Urinary bladder (tissue), 4 donors: ENCODE data around the gene UTS2R. TPM values are rescaled to one million over a fixed set of nuclear protein-coding genes. Genes with fewer than 3 reads are reported as not detected.
A peak's percentile ranks its signal among the peaks of the same experiment; 100 is the strongest.

Experiments
- DNase-seq: peaks from one replicate; pipeline ENCODE4 v3.0.0-alpha.2; 2015; ENCODE audit errors: extremely low spot score
- H3K27ac ChIP-seq: one replicate; pipeline ENCODE4 v1.5.1; 2013; ENCODE audit warnings: low read depth, mild to moderate bottlenecking, moderate library complexity
- H3K36me3 ChIP-seq: one replicate; pipeline ENCODE4 v1.6.1; 2013; ENCODE audit warnings: mild to moderate bottlenecking, moderate library complexity; ENCODE audit not compliant: insufficient read depth
- H3K4me1 ChIP-seq: one replicate; pipeline ENCODE4 v1.6.1; 2013; ENCODE audit warnings: mild to moderate bottlenecking, moderate library complexity; ENCODE audit not compliant: insufficient read depth
- H3K4me3 ChIP-seq: one replicate; pipeline ENCODE4 v1.5.1; 2013; ENCODE audit warnings: low read depth, low read length
- WGBS: extraction: QIAGEN DNeasy Blood & Tissue Kit; methylation state at CpG from one replicate; pipeline ENCODE4 v1.1.7; 2013; 5-methylcytosine and 5-hydroxymethylcytosine counted together
- polyA plus RNA-seq: library from polyadenylated mRNA; stranded (reverse); fragments of 200-250 nt; gene quantifications from one replicate; pipeline ENCODE4 v1.2.3, GENCODE V29; 2013
- total RNA-seq: library from RNA; depleted of rRNA; stranded (reverse); fragments of >200 nt; gene quantifications from one replicate; pipeline ENCODE4 v1.2.3, GENCODE V29; 2014
- donor health status: healthy with polysubstance abuse.
- donor health status: healthy.

UTS2R gene
- total RNA-seq (not detected), polyA plus RNA-seq (not detected)

DNA sequence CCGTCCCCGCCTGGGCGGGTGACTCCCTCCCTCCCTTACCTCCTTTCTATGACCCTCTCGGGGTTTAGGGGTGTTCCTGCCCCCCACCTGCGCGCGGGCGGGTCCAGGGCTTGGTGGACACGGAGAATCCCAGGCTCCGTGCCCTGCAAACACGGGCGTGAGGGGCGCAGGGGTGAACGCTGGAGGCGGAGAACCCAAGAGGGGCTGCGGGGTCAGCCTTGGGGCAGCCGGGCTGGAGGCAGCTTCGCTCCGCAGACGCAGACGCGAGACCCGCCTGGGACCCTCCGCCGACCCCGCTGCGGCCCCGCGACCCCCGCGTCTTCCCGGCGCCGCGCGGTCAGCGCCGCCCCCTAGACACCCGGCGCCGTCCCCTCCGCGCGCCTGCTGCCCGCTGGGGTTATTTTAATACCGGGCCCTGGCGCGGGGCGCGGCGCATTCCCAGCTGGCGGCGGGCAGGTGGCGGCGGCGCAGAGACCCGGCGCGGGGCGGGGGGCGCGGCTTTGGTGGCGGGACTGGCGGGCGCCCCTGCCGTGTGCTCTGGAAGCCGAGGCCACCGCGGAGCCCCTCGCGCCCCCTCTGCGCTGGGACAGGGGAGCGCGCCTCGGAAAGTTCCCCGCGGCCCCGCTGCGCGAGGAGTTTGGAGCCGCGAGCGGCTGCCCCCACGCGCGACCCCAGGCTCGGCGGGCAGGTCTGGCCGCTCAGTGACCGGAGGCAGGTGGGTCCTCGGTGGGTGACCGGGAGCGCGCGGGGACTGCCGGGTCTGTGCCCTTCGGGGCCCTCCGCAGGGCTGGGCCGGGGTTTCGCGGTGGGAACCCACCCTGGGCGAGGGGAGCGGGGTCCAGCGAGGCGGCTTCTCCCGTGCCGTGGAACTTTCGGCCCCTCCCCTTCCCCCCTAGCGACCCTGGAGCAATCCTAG is at the start of gene UTS2R:
UTS2R (plus strand) TSS at position 433 of the 916 bp plus-strand sequence. CDS start 2,560 bp downstream, outside the sequence.
- H3K4me3 ChIP-seq = peak within 1 kb of the TSS; percentile 22
- 3% methylated on average over 109 of the region's 109 CpGs for WGBS
- DNase-seq = no peak
- H3K27ac ChIP-seq = no peak within 1 kb of the TSS
- no peaks in the 10 kb centered on the region for H3K36me3 ChIP-seq
- peaks cover 4% of the 10 kb centered on the region for H3K4me1 ChIP-seq

DNA sequence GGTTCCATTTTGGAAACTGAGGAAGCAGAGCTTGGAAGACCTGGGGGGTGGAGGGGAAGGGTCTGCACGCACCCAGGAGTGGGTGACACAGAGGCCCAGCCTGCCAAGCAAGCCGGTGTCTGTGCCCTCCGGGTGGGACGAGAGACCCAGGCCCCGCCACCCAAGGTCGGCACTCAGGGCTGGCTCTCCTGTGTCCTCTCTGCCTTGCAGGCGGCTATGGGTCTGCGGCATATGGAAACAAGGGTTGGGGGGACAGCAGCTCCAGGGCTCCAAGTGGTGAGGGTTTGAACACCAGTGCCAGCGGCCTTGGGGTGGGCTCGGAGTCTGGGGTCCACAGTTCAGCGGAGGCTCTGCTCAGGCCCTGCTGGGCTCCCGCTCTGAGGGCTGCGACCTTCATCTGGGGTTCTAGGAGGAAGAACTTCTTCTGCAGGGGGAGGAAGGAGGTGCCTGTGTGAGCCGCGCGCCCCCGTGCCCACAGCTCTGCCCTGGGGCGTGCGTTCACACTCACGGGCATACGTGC is 49.6 kb upstream of the UTS2R start:
- WGBS = 87% methylated on average over 21 of the region's 21 CpGs
- no peak overlapping the region for H3K4me3 ChIP-seq
- no peaks in the 10 kb centered on the region for H3K36me3 ChIP-seq
- no peak for DNase-seq
- H3K4me1 ChIP-seq = no peaks in the 10 kb centered on the region
- H3K27ac ChIP-seq = no peak overlapping the region

GRCh38 chr17:82322526-82323453 is 48.8 kb upstream of the UTS2R start:
- no peak overlapping the region for H3K4me3 ChIP-seq
- WGBS = 86% methylated on average over 28 of the region's 28 CpGs
- DNase-seq = no peak
- no peak overlapping the region for H3K27ac ChIP-seq
- no peaks in the 10 kb centered on the region for H3K36me3 ChIP-seq
- no peaks in the 10 kb centered on the region for H3K4me1 ChIP-seq

DNA sequence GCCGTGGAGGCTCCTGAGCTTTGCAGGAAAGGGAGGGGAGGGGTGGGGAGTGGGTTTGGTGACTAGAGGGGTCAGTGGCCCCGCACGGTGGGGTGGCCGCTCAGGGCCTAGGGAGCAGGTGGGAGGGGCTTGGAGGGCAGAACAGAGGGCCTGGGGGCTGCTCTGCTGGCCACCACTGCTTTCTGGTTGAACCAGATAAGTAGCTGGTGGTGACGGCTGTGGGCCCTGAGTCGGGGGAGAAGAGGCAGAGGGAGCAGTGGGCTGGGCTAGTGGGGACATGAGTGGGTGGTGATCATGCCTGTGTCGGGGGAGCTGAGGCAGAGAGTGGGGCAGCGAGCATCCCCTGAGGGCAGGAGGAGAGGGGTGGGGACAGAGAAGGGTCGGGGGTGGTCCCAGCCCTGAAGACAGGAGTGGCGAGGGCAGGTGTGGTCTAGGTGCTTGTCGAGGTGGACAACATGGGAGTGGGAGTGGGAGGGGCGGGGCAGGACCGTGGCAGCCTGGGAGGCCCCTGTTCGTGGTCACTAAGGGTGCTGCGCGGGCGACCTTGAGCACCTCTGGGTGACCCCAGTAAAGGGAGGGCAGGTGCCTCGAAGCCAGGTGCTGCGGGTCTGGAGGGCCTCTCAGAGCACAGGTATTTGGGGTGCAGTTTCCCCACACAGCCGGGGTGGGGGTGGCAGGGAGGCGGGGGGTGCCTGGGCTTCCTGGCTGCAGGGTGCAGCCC is 47.9 kb upstream of the UTS2R start:
- Histone ChIP-seq H3K36me3 (no peaks in the 10 kb centered on the region), H3K4me1 (no peaks in the 10 kb centered on the region), H3K4me3 (no peak overlapping the region), H3K27ac (no peak overlapping the region)
- 71% methylated on average over 21 of the region's 21 CpGs for WGBS
- DNase-seq = no peak

DNA sequence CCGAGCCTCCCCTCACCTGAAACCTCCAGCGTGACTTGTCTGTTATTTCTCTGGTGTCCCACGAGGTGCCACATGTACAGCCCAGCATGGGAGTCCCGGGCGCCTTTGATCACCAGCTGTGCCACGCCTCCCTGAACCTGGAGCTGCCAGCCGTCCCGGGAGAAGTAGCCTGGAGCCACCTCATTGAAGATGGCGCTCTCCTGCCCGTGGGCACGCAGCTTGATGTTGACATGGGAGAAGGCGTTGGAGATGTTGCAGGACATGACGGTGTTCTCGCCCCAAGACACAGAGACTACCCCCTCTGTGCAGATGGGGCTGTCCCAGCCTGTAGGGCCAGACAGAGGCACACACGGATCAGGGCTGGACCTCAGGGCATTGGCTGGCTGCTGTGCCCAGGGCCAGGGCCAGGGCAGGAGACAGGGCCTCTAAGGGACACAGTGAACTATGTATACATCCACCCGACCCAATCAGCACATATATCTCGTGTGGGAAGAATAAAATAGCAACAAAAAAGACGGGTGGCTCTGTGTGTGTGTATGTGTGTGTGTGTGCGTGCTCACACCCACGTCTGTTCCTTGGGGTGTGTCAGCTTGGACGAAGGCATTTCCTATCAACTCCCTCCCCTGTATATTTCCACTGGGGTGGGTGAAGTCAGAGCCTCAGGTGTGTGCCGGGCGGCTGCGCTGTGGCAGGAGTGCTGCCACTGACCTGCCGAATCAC is 46.8 kb upstream of the UTS2R start:
- H3K36me3 ChIP-seq = no peaks in the 10 kb centered on the region
- no peak overlapping the region for H3K4me3 ChIP-seq
- 71% methylated on average over 25 of the region's 25 CpGs for WGBS
- H3K4me1 ChIP-seq = no peaks in the 10 kb centered on the region
- no peak for DNase-seq
- no peak overlapping the region for H3K27ac ChIP-seq

GRCh38 chr17:82325286-82326180 is 46.0 kb upstream of the UTS2R start:
- Histone ChIP-seq H3K36me3 (no peaks in the 10 kb centered on the region), H3K27ac (no peak overlapping the region), H3K4me3 (no peak overlapping the region), H3K4me1 (no peaks in the 10 kb centered on the region)
- no peak for DNase-seq
- 92% methylated on average over 30 of the region's 30 CpGs for WGBS

GRCh38 chr17:82327289-82327688 is 44.3 kb upstream of the UTS2R start:
- no peak for DNase-seq
- no peaks in the 10 kb centered on the region for H3K36me3 ChIP-seq
- H3K4me1 ChIP-seq = no peaks in the 10 kb centered on the region
- H3K27ac ChIP-seq = no peak overlapping the region
- H3K4me3 ChIP-seq = no peak overlapping the region
- 72% methylated on average over 15 of the region's 15 CpGs for WGBS

- no peaks in the 10 kb centered on the region for H3K4me1 ChIP-seq
- no peak for DNase-seq
- no peaks in the 10 kb centered on the region for H3K36me3 ChIP-seq
- H3K4me3 ChIP-seq = no peak overlapping the region
- WGBS = 63% methylated on average over 16 of the region's 16 CpGs
- no peak overlapping the region for H3K27ac ChIP-seq
These were observed 43.8 kb upstream of the UTS2R start for GRCh38 chr17:82327757-82328140.

- no peak for DNase-seq
These were observed 43.2 kb upstream of the UTS2R start for GRCh38 chr17:82328141-82328993.

GRCh38 chr17:82328994-82329507 is 42.5 kb upstream of the UTS2R start:
- no peaks in the 10 kb centered on the region for H3K4me1 ChIP-seq
- 88% methylated on average over 15 of the region's 15 CpGs for WGBS
- DNase-seq = no peak
- H3K27ac ChIP-seq = no peak overlapping the region
- no peaks in the 10 kb centered on the region for H3K36me3 ChIP-seq
- H3K4me3 ChIP-seq = no peak overlapping the region

More at GRCh38 chr17:82328141-82328993, 43.2 kb upstream of the UTS2R start:
- H3K4me1 ChIP-seq = no peaks in the 10 kb centered on the region
- H3K36me3 ChIP-seq = no peaks in the 10 kb centered on the region
- H3K27ac ChIP-seq = no peak overlapping the region
- WGBS = 73% methylated on average over 28 of the region's 28 CpGs
- H3K4me3 ChIP-seq = no peak overlapping the region

DNA sequence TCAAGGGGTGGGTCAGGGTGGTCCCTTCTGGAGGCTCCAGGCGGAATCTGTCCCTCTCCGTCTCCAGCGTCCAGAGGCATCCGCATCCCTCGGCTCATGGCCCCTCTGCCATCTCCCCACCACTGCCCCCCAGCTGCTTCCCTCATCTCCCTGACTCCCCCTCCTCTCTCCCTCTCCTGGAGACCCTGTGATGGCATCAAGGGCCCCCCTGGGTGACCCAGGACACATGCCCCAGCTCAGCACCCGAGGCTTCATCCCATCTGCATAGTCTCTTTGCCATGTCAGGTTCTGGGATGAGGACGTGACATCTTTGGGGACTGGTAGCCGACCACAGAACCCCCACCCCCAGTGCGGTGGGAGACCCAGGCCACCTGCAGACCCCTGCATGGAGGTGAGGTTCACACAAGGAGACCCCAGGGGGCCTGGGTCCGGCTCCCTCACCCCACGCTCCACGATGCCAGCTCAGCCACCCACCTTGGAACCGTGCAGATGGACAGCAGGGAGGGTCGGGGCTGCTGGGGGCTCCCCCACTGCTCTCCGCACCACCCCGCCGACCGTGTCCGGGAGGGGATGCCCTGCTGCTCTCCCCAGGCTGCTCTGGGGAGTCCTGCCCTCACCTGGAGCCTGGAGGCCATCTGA is 41.8 kb upstream of the UTS2R start:
- H3K27ac ChIP-seq = no peak overlapping the region

More for the DNA sequence above, 41.8 kb upstream of the UTS2R start:
- no peak for DNase-seq
- 69% methylated on average over 19 of the region's 19 CpGs for WGBS
- Histone ChIP-seq H3K36me3 (no peaks in the 10 kb centered on the region), H3K4me1 (no peaks in the 10 kb centered on the region), H3K4me3 (no peak overlapping the region)
